ENCODE measurements around the gene TNMD. TPM values are rescaled to one million over a fixed set of nuclear protein-coding genes. Genes with fewer than 3 reads are reported as not detected.

TNMD gene
- total and polyA plus RNA-seq, 7 experiments from 2014 or later: not detected

GRCh38 chrX:100596601-100597000 is 11.9 kb downstream of the TNMD start:
- ATAC-seq (no peak), DNase-seq (no peak)
- Histone ChIP-seq H3K36me3 (ENCODE audit: control insufficient read depth in 2 of 3, insufficient read depth in 3 of 3, low read length in 3 of 3) (no peaks in the 10 kb centered on the region), H3K9me3 (ENCODE audit: control insufficient read depth in 2 of 3, low read length in 3 of 3) (no peaks in the 10 kb centered on the region), H3K4me3 (ENCODE audit: low read length) (no peak overlapping the region), H3K4me1 (ENCODE audit: control insufficient read depth in 2 of 2, insufficient read depth in 2 of 2, low read length in 2 of 2) (no peaks in the 10 kb centered on the region), H3K27ac (ENCODE audit: low read depth, low read length) (no peak overlapping the region), H3K27me3 (ENCODE audit: control insufficient read depth in 2 of 2, insufficient read depth in 2 of 2, low read length in 2 of 2) (no peaks in the 10 kb centered on the region)
- intact Hi-C loops (cut with micrococcal nuclease): no loop called here
- no peak overlapping the region for H3K27ac Mint-ChIP-seq
- POLR2A ChIA-PET: no interaction called here
- no peaks in the 10 kb centered on the region for H3K9me3 Mint-ChIP-seq
- CTCF ChIA-PET: no interaction called here
- H3K4me1 Mint-ChIP-seq: peaks cover 0 to 6% (median 0%) of the 10 kb centered on the region in 7 donors
- peaks cover 0 to 7% (median 4%) of the 10 kb centered on the region in 5 donors for H3K27me3 Mint-ChIP-seq
- H3K36me3 Mint-ChIP-seq: no peaks in the 10 kb centered on the region
- no peak overlapping the region for H3K4me3 Mint-ChIP-seq

GRCh38 chrX:100599456-100599855 is 14.7 kb downstream of the TNMD start:
- no peak overlapping the region for H3K4me3 ChIP-seq (ENCODE audit: low read length)
- Mint-ChIP-seq H3K9me3 (no peaks in the 10 kb centered on the region), H3K4me1 (peaks cover 0 to 6% (median 0%) of the 10 kb centered on the region in 7 donors), H3K36me3 (no peaks in the 10 kb centered on the region), H3K27me3 (peaks cover 0 to 7% (median 4%) of the 10 kb centered on the region in 5 donors), H3K27ac (no peak overlapping the region), H3K4me3 (no peak overlapping the region)
- H3K4me1 ChIP-seq (ENCODE audit: control insufficient read depth in 2 of 2, insufficient read depth in 2 of 2, low read length in 2 of 2): no peaks in the 10 kb centered on the region
- ChIA-PET CTCF (interaction anchor here (1.0 kb wide), 1 partner anchor 8 kb away, joined by 3 read pairs; no protein-coding TSS in a partner anchor), POLR2A (no interaction called here)
- intact Hi-C loops (cut with micrococcal nuclease): no loop called here
- ATAC-seq (no peak), DNase-seq (no peak)
- H3K27me3 ChIP-seq (ENCODE audit: control insufficient read depth in 2 of 2, insufficient read depth in 2 of 2, low read length in 2 of 2): no peaks in the 10 kb centered on the region
- H3K27ac ChIP-seq (ENCODE audit: low read depth, low read length): no peak overlapping the region
- H3K9me3 ChIP-seq (ENCODE audit: control insufficient read depth in 2 of 3, low read length in 3 of 3): no peaks in the 10 kb centered on the region
- no peaks in the 10 kb centered on the region for H3K36me3 ChIP-seq (ENCODE audit: control insufficient read depth in 2 of 3, insufficient read depth in 3 of 3, low read length in 3 of 3)

- no peak overlapping the region for H3K4me3 ChIP-seq (ENCODE audit: low read length)
- Mint-ChIP-seq H3K27me3 (peaks cover 0 to 4% (median 3%) of the 10 kb centered on the region in 5 donors), H3K4me3 (no peak overlapping the region), H3K4me1 (peaks cover 0 to 6% (median 0%) of the 10 kb centered on the region in 7 donors), H3K9me3 (no peaks in the 10 kb centered on the region), H3K36me3 (no peaks in the 10 kb centered on the region), H3K27ac (peak overlapping the region in 1 of 9 donors; percentile 7)
- CTCF ChIA-PET: interaction anchor here (1.0 kb wide), 1 partner anchor 9 kb away, joined by 3 read pairs; no protein-coding TSS in a partner anchor
- intact Hi-C loops (cut with micrococcal nuclease): no loop called here
- H3K9me3 ChIP-seq (ENCODE audit: control insufficient read depth in 2 of 3, low read length in 3 of 3): no peaks in the 10 kb centered on the region
- ATAC-seq (no peak), DNase-seq (no peak)
- H3K27me3 ChIP-seq (ENCODE audit: control insufficient read depth in 2 of 2, insufficient read depth in 2 of 2, low read length in 2 of 2): no peaks in the 10 kb centered on the region
- no peaks in the 10 kb centered on the region for H3K4me1 ChIP-seq (ENCODE audit: control insufficient read depth in 2 of 2, insufficient read depth in 2 of 2, low read length in 2 of 2)
- no peaks in the 10 kb centered on the region for H3K36me3 ChIP-seq (ENCODE audit: control insufficient read depth in 2 of 3, insufficient read depth in 3 of 3, low read length in 3 of 3)
- POLR2A ChIA-PET: no interaction called here
- no peak overlapping the region for H3K27ac ChIP-seq (ENCODE audit: low read depth, low read length)
These were observed 15.6 kb downstream of the TNMD start for GRCh38 chrX:100600340-100600739.

GRCh38 chrX:100600758-100601157 is 16.0 kb downstream of the TNMD start:
- Histone ChIP-seq H3K36me3 (ENCODE audit: control insufficient read depth in 2 of 3, insufficient read depth in 3 of 3, low read length in 3 of 3) (no peaks in the 10 kb centered on the region), H3K9me3 (ENCODE audit: control insufficient read depth in 2 of 3, low read length in 3 of 3) (no peaks in the 10 kb centered on the region), H3K27ac (ENCODE audit: low read depth, low read length) (no peak overlapping the region), H3K27me3 (ENCODE audit: control insufficient read depth in 2 of 2, insufficient read depth in 2 of 2, low read length in 2 of 2) (no peaks in the 10 kb centered on the region), H3K4me1 (ENCODE audit: control insufficient read depth in 2 of 2, insufficient read depth in 2 of 2, low read length in 2 of 2) (no peaks in the 10 kb centered on the region), H3K4me3 (ENCODE audit: low read length) (no peak overlapping the region)
- no peak for ATAC-seq
- no peaks in the 10 kb centered on the region for H3K36me3 Mint-ChIP-seq
- ChIA-PET POLR2A (no interaction called here), CTCF (no interaction called here)
- H3K9me3 Mint-ChIP-seq: no peaks in the 10 kb centered on the region
- H3K4me1 Mint-ChIP-seq: peaks cover 0 to 6% (median 0%) of the 10 kb centered on the region in 7 donors
- no peak for DNase-seq
- H3K27ac Mint-ChIP-seq: peak overlapping the region in 1 of 9 donors; percentile 7
- no peak overlapping the region for H3K4me3 Mint-ChIP-seq
- peaks cover 0 to 4% (median 0%) of the 10 kb centered on the region in 5 donors for H3K27me3 Mint-ChIP-seq
- intact Hi-C loops (cut with micrococcal nuclease): no loop called here

GRCh38 chrX:100606753-100607152 is 22.0 kb downstream of the TNMD start:
- no peak overlapping the region for H3K4me3 ChIP-seq (ENCODE audit: low read length)
- Mint-ChIP-seq H3K36me3 (no peaks in the 10 kb centered on the region), H3K27ac (no peak overlapping the region), H3K9me3 (peaks cover 0 to 1% (median 0%) of the 10 kb centered on the region in 11 donors), H3K4me3 (no peak overlapping the region), H3K27me3 (no peaks in the 10 kb centered on the region), H3K4me1 (peaks cover 0 to 3% (median 0%) of the 10 kb centered on the region in 7 donors)
- no peak for DNase-seq
- no peaks in the 10 kb centered on the region for H3K9me3 ChIP-seq (ENCODE audit: control insufficient read depth in 2 of 3, low read length in 3 of 3)
- ChIA-PET CTCF (no interaction called here), POLR2A (no interaction called here)
- H3K27ac ChIP-seq (ENCODE audit: low read depth, low read length): no peak overlapping the region
- intact Hi-C loops (cut with micrococcal nuclease): no loop called here
- no peaks in the 10 kb centered on the region for H3K36me3 ChIP-seq (ENCODE audit: control insufficient read depth in 2 of 3, insufficient read depth in 3 of 3, low read length in 3 of 3)
- H3K4me1 ChIP-seq (ENCODE audit: control insufficient read depth in 2 of 2, insufficient read depth in 2 of 2, low read length in 2 of 2): no peaks in the 10 kb centered on the region
- no peaks in the 10 kb centered on the region for H3K27me3 ChIP-seq (ENCODE audit: control insufficient read depth in 2 of 2, insufficient read depth in 2 of 2, low read length in 2 of 2)
- ATAC-seq: no peak

- no peak for DNase-seq
- no peak overlapping the region for H3K27ac Mint-ChIP-seq
- Histone ChIP-seq H3K27ac (ENCODE audit: low read depth, low read length) (no peak overlapping the region), H3K4me1 (ENCODE audit: control insufficient read depth in 2 of 2, insufficient read depth in 2 of 2, low read length in 2 of 2) (no peaks in the 10 kb centered on the region), H3K9me3 (ENCODE audit: control insufficient read depth in 2 of 3, low read length in 3 of 3) (no peaks in the 10 kb centered on the region), H3K36me3 (ENCODE audit: control insufficient read depth in 2 of 3, insufficient read depth in 3 of 3, low read length in 3 of 3) (no peaks in the 10 kb centered on the region), H3K27me3 (ENCODE audit: control insufficient read depth in 2 of 2, insufficient read depth in 2 of 2, low read length in 2 of 2) (no peaks in the 10 kb centered on the region), H3K4me3 (ENCODE audit: low read length) (no peak overlapping the region)
- no peak overlapping the region for H3K4me3 Mint-ChIP-seq
- no peak for ATAC-seq
- no peaks in the 10 kb centered on the region for H3K36me3 Mint-ChIP-seq
- peaks cover 0 to 1% (median 0%) of the 10 kb centered on the region in 11 donors for H3K9me3 Mint-ChIP-seq
- H3K4me1 Mint-ChIP-seq: peaks cover 0 to 3% (median 0%) of the 10 kb centered on the region in 7 donors
- ChIA-PET CTCF (no interaction called here), POLR2A (no interaction called here)
- intact Hi-C loops (cut with micrococcal nuclease): no loop called here
- peaks cover 0 to 5% (median 2%) of the 10 kb centered on the region in 5 donors for H3K27me3 Mint-ChIP-seq
These were observed 24.9 kb downstream of the TNMD start for GRCh38 chrX:100609591-100609990.

- H3K27ac Mint-ChIP-seq: no peak overlapping the region
- peaks cover 0 to 5% (median 2%) of the 10 kb centered on the region in 5 donors for H3K27me3 Mint-ChIP-seq
- ATAC-seq: no peak
- POLR2A ChIA-PET: no interaction called here
- DNase-seq: no peak
- Histone ChIP-seq H3K27ac (ENCODE audit: low read depth, low read length) (no peak overlapping the region), H3K36me3 (ENCODE audit: control insufficient read depth in 2 of 3, insufficient read depth in 3 of 3, low read length in 3 of 3) (no peaks in the 10 kb centered on the region), H3K4me3 (ENCODE audit: low read length) (no peak overlapping the region), H3K27me3 (ENCODE audit: control insufficient read depth in 2 of 2, insufficient read depth in 2 of 2, low read length in 2 of 2) (no peaks in the 10 kb centered on the region), H3K9me3 (ENCODE audit: control insufficient read depth in 2 of 3, low read length in 3 of 3) (no peaks in the 10 kb centered on the region), H3K4me1 (ENCODE audit: control insufficient read depth in 2 of 2, insufficient read depth in 2 of 2, low read length in 2 of 2) (no peaks in the 10 kb centered on the region)
- intact Hi-C loops (cut with micrococcal nuclease): no loop called here
- no peaks in the 10 kb centered on the region for H3K4me1 Mint-ChIP-seq
- no peak overlapping the region for H3K4me3 Mint-ChIP-seq
- H3K36me3 Mint-ChIP-seq: no peaks in the 10 kb centered on the region
- H3K9me3 Mint-ChIP-seq: peaks cover 0 to 1% (median 0%) of the 10 kb centered on the region in 11 donors
- CTCF ChIA-PET: no interaction called here
These were observed 27.2 kb downstream of the TNMD start for GRCh38 chrX:100611951-100612350.
